ES-I3 (cell line): ENCODE measurements around the gene CELF5.
"Not testable (repeated sequence)": the region's sequence is repeated elsewhere in the genome, so short reads cannot be mapped to it uniquely, and the experiment has no call there.

Experiments used
- H3K36me3 ChIP-seq: 2 replicates; pipeline ENCODE4 v1.6.1; 2013; ENCODE audit warnings: mild to moderate bottlenecking, low read length, control low read depth, moderate library complexity; ENCODE audit not compliant: insufficient read depth
- H3K4me1 ChIP-seq: 2 replicates; pipeline ENCODE4 v1.6.1; 2013; ENCODE audit warnings: mild to moderate bottlenecking, control low read depth, low read length; ENCODE audit not compliant: insufficient read depth
- H3K9ac ChIP-seq: 2 replicates; pipeline ENCODE4 v1.6.1; 2013; ENCODE audit warnings: low read depth, mild to moderate bottlenecking, low read length, moderate library complexity
- H3K9me3 ChIP-seq: 2 replicates; pipeline ENCODE4 v1.6.1; 2013; ENCODE audit warnings: mild to moderate bottlenecking, low read length, moderate library complexity; ENCODE audit not compliant: control insufficient read depth, insufficient read depth

CELF5 gene

GRCh38 chr19:3322199-3322978 lies 97.9 kb downstream of the CELF5 start:
- Histone ChIP-seq H3K9me3 (no peaks in the 10 kb centered on the region), H3K9ac (no peak overlapping the region), H3K4me1 (no peaks in the 10 kb centered on the region), H3K36me3 (no peaks in the 10 kb centered on the region)

- H3K9me3 ChIP-seq: no peaks in the 10 kb centered on the region
- no peaks in the 10 kb centered on the region for H3K4me1 ChIP-seq
- H3K9ac ChIP-seq: no peak overlapping the region
- no peaks in the 10 kb centered on the region for H3K36me3 ChIP-seq
These were observed 98.6 kb downstream of the CELF5 start for GRCh38 chr19:3323026-3323425.

- no peak overlapping the region for H3K9ac ChIP-seq
- no peaks in the 10 kb centered on the region for H3K4me1 ChIP-seq
- no peaks in the 10 kb centered on the region for H3K9me3 ChIP-seq
- no peaks in the 10 kb centered on the region for H3K36me3 ChIP-seq
These were observed 99.2 kb downstream of the CELF5 start for GRCh38 chr19:3323658-3324057.

GRCh38 chr19:3324405-3324856 lies 100.0 kb downstream of the CELF5 start:
- Histone ChIP-seq H3K9me3 (no peaks in the 10 kb centered on the region), H3K9ac (no peak overlapping the region), H3K4me1 (no peaks in the 10 kb centered on the region), H3K36me3 (no peaks in the 10 kb centered on the region)

GRCh38 chr19:3325451-3325850 lies 101.0 kb downstream of the CELF5 start:
- Histone ChIP-seq H3K36me3 (no peaks in the 10 kb centered on the region), H3K4me1 (no peaks in the 10 kb centered on the region), H3K9ac (no peak overlapping the region)

GRCh38 chr19:3328743-3329142 lies 104.3 kb downstream of the CELF5 start:
- no peak overlapping the region for H3K9ac ChIP-seq
- H3K9me3 ChIP-seq: no peaks in the 10 kb centered on the region
- no peaks in the 10 kb centered on the region for H3K4me1 ChIP-seq
- H3K36me3 ChIP-seq: no peaks in the 10 kb centered on the region

More at GRCh38 chr19:3325451-3325850, 101.0 kb downstream of the CELF5 start:
- no peaks in the 10 kb centered on the region for H3K9me3 ChIP-seq

GRCh38 chr19:3330047-3330446 lies 105.6 kb downstream of the CELF5 start:
- no peaks in the 10 kb centered on the region for H3K9me3 ChIP-seq
- no peak overlapping the region for H3K9ac ChIP-seq
- H3K4me1 ChIP-seq: no peaks in the 10 kb centered on the region
- H3K36me3 ChIP-seq: no peaks in the 10 kb centered on the region

GRCh38 chr19:3332232-3332631 lies 107.8 kb downstream of the CELF5 start:
- H3K4me1 ChIP-seq, H3K36me3 ChIP-seq, H3K9ac ChIP-seq, H3K9me3 ChIP-seq: not testable (repeated sequence)

- Histone ChIP-seq H3K4me1 (no peaks in the 10 kb centered on the region), H3K9ac (no peak overlapping the region)
These were observed 108.6 kb downstream of the CELF5 start for GRCh38 chr19:3333020-3333583.

GRCh38 chr19:3333662-3334061 lies 109.2 kb downstream of the CELF5 start:
- Histone ChIP-seq H3K4me1 (no peaks in the 10 kb centered on the region), H3K36me3 (no peaks in the 10 kb centered on the region), H3K9me3 (no peaks in the 10 kb centered on the region), H3K9ac (no peak overlapping the region)

More at GRCh38 chr19:3333020-3333583, 108.6 kb downstream of the CELF5 start:
- no peaks in the 10 kb centered on the region for H3K9me3 ChIP-seq
- no peaks in the 10 kb centered on the region for H3K36me3 ChIP-seq

- H3K9ac ChIP-seq, H3K36me3 ChIP-seq, H3K4me1 ChIP-seq, H3K9me3 ChIP-seq: not testable (repeated sequence)
These were observed 110.4 kb downstream of the CELF5 start for GRCh38 chr19:3334749-3335430.

GRCh38 chr19:3335431-3336350 lies 111.2 kb downstream of the CELF5 start:
- no peaks in the 10 kb centered on the region for H3K36me3 ChIP-seq
- no peaks in the 10 kb centered on the region for H3K9me3 ChIP-seq
- no peaks in the 10 kb centered on the region for H3K4me1 ChIP-seq
- H3K9ac ChIP-seq: no peak overlapping the region

GRCh38 chr19:3336351-3336679 lies 111.9 kb downstream of the CELF5 start:
- Histone ChIP-seq H3K4me1 (no peaks in the 10 kb centered on the region), H3K36me3 (no peaks in the 10 kb centered on the region), H3K9me3 (no peaks in the 10 kb centered on the region), H3K9ac (no peak overlapping the region)
